Measurements from ENCODE around the gene IGFBP7. TPM values are rescaled to one million over a fixed set of nuclear protein-coding genes. Genes with fewer than 3 reads are reported as not detected.

The IGFBP7 gene
- total RNA-seq, 2 experiments from 2014 or later, result not detected

DNA sequence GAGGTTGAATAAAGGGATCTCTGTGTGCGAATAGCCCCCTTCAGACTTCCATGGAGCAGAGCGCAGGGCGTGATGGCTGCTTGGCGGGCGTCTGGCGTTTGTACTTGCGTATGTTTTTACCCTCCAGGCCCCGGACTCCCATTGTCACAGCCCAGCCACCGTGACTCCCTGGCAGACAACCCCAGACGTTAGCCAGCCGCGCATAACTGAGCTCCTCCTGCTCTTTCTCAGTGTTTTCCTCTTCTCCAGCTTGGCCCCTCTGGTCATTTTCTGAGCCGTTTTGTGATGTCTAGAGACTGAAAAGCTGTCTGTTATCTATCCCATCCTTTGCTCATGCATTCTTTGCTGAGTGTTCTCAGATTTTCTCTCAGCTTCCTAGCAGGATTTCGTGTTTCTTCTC, 54.3 kb downstream of the IGFBP7 start:
- Histone ChIP-seq H3K4me2 (ENCODE audit: low read length) (no peak overlapping the region), H3K36me3 (ENCODE audit: insufficient read depth, low read length) (no peaks in the 10 kb centered on the region), H4K20me1 (ENCODE audit: insufficient read depth, low read length) (no peaks in the 10 kb centered on the region), H3K79me2 (ENCODE audit: insufficient read depth, low read depth, low read length) (no peaks in the 10 kb centered on the region), H2AFZ (ENCODE audit: low read length) (no peak overlapping the region), H3K4me1 (ENCODE audit: insufficient read depth, low read length, poor library complexity, severe bottlenecking) (no peaks in the 10 kb centered on the region), H3K9me3 (ENCODE audit: low read length) (no peaks in the 10 kb centered on the region), H3K9me2 (ENCODE audit: insufficient read depth, low read length) (no peaks in the 10 kb centered on the region), H3K4me3 (ENCODE audit: low read depth, low read length, poor library complexity, severe bottlenecking) (no peak overlapping the region), H3K27ac (ENCODE audit: low read depth, low read length, poor library complexity, severe bottlenecking) (no peak overlapping the region)
- no TSS peak for BruUV-seq (replicated peaks)
- intact Hi-C loops (cut with micrococcal nuclease; ENCODE audit: unreplicated experiment), result no loop called here
- ChIA-PET POLR2A (no interaction called here), CTCF (ENCODE audit: unreplicated experiment) (no interaction called here)
- TF ChIP-seq, protein P1, sequence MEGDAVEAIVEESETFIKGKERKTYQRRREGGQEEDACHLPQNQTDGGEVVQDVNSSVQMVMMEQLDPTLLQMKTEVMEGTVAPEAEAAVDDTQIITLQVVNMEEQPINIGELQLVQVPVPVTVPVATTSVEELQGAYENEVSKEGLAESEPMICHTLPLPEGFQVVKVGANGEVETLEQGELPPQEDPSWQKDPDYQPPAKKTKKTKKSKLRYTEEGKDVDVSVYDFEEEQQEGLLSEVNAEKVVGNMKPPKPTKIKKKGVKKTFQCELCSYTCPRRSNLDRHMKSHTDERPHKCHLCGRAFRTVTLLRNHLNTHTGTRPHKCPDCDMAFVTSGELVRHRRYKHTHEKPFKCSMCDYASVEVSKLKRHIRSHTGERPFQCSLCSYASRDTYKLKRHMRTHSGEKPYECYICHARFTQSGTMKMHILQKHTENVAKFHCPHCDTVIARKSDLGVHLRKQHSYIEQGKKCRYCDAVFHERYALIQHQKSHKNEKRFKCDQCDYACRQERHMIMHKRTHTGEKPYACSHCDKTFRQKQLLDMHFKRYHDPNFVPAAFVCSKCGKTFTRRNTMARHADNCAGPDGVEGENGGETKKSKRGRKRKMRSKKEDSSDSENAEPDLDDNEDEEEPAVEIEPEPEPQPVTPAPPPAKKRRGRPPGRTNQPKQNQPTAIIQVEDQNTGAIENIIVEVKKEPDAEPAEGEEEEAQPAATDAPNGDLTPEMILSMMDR (conservative IDR thresholded peaks at IDR 0.05; ENCODE audit: low read length), result no peak
- no peak for TF ChIP-seq EZH2phosphoT487 (IDR thresholded peaks at IDR 0.05; ENCODE audit: borderline replicate concordance, low read depth, low read length)
- DNase-seq (ENCODE audit: low spot score), result no peak

DNA sequence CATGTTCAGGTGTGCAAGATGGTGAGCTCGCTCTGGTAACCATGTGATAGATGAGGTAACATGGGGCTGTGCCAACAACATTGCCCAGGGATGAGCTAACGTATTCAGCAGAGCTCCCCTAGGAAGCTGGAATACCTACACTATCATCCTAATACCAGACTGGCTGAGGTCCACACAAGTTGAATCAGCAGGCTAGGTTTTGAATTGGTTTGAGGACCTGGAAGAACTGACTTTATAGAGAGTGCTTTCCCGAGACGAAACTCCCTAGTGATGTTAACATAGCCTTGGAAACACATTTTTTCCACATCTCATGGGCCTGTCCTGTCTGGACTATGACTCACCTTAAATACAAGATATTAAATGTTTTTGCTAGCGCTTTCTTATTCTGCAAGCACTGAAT, 56.7 kb downstream of the IGFBP7 start:
- no TSS peak for BruUV-seq (replicated peaks)
- no peaks in the 10 kb centered on the region for H3K9me3 ChIP-seq (ENCODE audit: low read length)
- intact Hi-C loops (cut with micrococcal nuclease; ENCODE audit: unreplicated experiment), result no loop called here
- no peak overlapping the region for H3K4me2 ChIP-seq (ENCODE audit: low read length)
- H3K9me2 ChIP-seq (ENCODE audit: insufficient read depth, low read length), result no peaks in the 10 kb centered on the region
- ChIA-PET POLR2A (interaction anchor here (0.7 kb wide), 1 partner anchor 946 kb away, joined by 3 read pairs; no protein-coding TSS in a partner anchor), CTCF (ENCODE audit: unreplicated experiment) (no interaction called here)
- no peak for DNase-seq (ENCODE audit: low spot score)
- no peaks in the 10 kb centered on the region for H4K20me1 ChIP-seq (ENCODE audit: insufficient read depth, low read length)
- H3K27ac ChIP-seq (ENCODE audit: low read depth, low read length, poor library complexity, severe bottlenecking), result no peak overlapping the region
- no peak overlapping the region for H3K4me3 ChIP-seq (ENCODE audit: low read depth, low read length, poor library complexity, severe bottlenecking)
- no peaks in the 10 kb centered on the region for H3K79me2 ChIP-seq (ENCODE audit: insufficient read depth, low read depth, low read length)
- no peaks in the 10 kb centered on the region for H3K4me1 ChIP-seq (ENCODE audit: insufficient read depth, low read length, poor library complexity, severe bottlenecking)
- H2AFZ ChIP-seq (ENCODE audit: low read length), result no peak overlapping the region
- H3K36me3 ChIP-seq (ENCODE audit: insufficient read depth, low read length), result no peaks in the 10 kb centered on the region
- TF ChIP-seq, protein P1 (conservative IDR thresholded peaks at IDR 0.05; ENCODE audit: low read length), result no peak
- no peak for TF ChIP-seq EZH2phosphoT487 (IDR thresholded peaks at IDR 0.05; ENCODE audit: borderline replicate concordance, low read depth, low read length)

DNA sequence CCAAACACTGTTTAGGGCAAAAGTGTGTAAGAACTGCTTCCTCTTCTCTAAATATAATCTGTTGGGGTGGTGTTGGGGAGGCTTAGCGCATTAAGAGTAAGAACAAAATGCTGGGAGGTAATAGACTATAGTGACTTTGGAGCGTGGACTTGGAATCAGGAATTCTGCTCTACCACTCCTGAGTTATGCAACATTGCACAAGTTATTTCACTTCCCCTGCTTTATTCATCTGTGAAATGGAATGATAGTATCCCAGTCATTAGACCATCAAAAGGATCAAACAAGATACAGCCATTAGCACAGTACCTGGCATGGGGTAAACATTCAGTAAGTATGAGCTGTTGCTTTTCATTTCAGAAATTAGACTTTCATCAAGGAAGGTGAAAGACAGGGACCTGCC, 58.7 kb downstream of the IGFBP7 start:
- DNase-seq (ENCODE audit: low spot score), result no peak
- intact Hi-C loops (cut with micrococcal nuclease; ENCODE audit: unreplicated experiment), result no loop called here
- no peaks in the 10 kb centered on the region for H3K36me3 ChIP-seq (ENCODE audit: insufficient read depth, low read length)

More for the DNA sequence above, 58.7 kb downstream of the IGFBP7 start:
- no peak for TF ChIP-seq EZH2phosphoT487 (IDR thresholded peaks at IDR 0.05; ENCODE audit: borderline replicate concordance, low read depth, low read length)
- TF ChIP-seq, protein P1 (conservative IDR thresholded peaks at IDR 0.05; ENCODE audit: low read length), result no peak
- H3K27ac ChIP-seq (ENCODE audit: low read depth, low read length, poor library complexity, severe bottlenecking), result no peak overlapping the region
- H3K4me1 ChIP-seq (ENCODE audit: insufficient read depth, low read length, poor library complexity, severe bottlenecking), result no peaks in the 10 kb centered on the region
- BruUV-seq (replicated peaks), result no TSS peak
- no peak overlapping the region for H3K4me2 ChIP-seq (ENCODE audit: low read length)
- no peaks in the 10 kb centered on the region for H4K20me1 ChIP-seq (ENCODE audit: insufficient read depth, low read length)
- H3K4me3 ChIP-seq (ENCODE audit: low read depth, low read length, poor library complexity, severe bottlenecking), result no peak overlapping the region
- no peaks in the 10 kb centered on the region for H3K9me3 ChIP-seq (ENCODE audit: low read length)
- H3K79me2 ChIP-seq (ENCODE audit: insufficient read depth, low read depth, low read length), result no peaks in the 10 kb centered on the region
- CTCF ChIA-PET (ENCODE audit: unreplicated experiment), result no interaction called here
- H3K9me2 ChIP-seq (ENCODE audit: insufficient read depth, low read length), result no peaks in the 10 kb centered on the region
- POLR2A ChIA-PET, result no interaction called here
- no peak overlapping the region for H2AFZ ChIP-seq (ENCODE audit: low read length)
